Astrocyte of the spinal cord (primary cell): ENCODE data around the gene EDAR.

ENCODE experiments used
- DNase-seq: peaks from one replicate; pipeline ENCODE4 v3.0.0; 2011; ENCODE audit warnings: low read depth, low spot score
- H3K4me3 ChIP-seq: 2 replicates; pipeline ENCODE4 v1.5.1; 2011; ENCODE audit warnings: low read depth, mild to moderate bottlenecking, low read length, moderate library complexity
- CTCF ChIP-seq: IDR thresholded peaks from 2 replicates; pipeline ENCODE4 v1.5.1; 2012; ENCODE audit warnings: low read depth, mild to moderate bottlenecking, low read length, inconsistent platforms
- in situ Hi-C: cut with HindIII; loops from 2 replicates; pipeline ENCODE4 v1.10.0; 2017; ENCODE audit warnings: low sequenced_read_pairs

The EDAR gene

GRCh38 chr2:108993095-108993937, 4.3 kb upstream of the EDAR start:
- no peak for TF ChIP-seq CTCF

GRCh38 chr2:108988076-108988795, 784 bp downstream of the EDAR start:
- no peak for TF ChIP-seq CTCF
- DNase-seq, result no peak
- no peak overlapping the region for H3K4me3 ChIP-seq
- in situ Hi-C loops, result no loop called here

More at GRCh38 chr2:108993095-108993937, 4.3 kb upstream of the EDAR start:
- no peak overlapping the region for H3K4me3 ChIP-seq
- in situ Hi-C loops, result no loop called here
- no peak for DNase-seq

GRCh38 chr2:108986916-108987510, 2.0 kb downstream of the EDAR start:
- no peak for TF ChIP-seq CTCF
- DNase-seq, result no peak
- no peak overlapping the region for H3K4me3 ChIP-seq
- in situ Hi-C loops, result no loop called here

GRCh38 chr2:108983610-108984009, 5.4 kb downstream of the EDAR start:
- no peak for TF ChIP-seq CTCF
- in situ Hi-C loops, result no loop called here
- H3K4me3 ChIP-seq, result no peak overlapping the region
- no peak for DNase-seq

- in situ Hi-C loops, result no loop called here
- no peak for TF ChIP-seq CTCF
- H3K4me3 ChIP-seq, result no peak overlapping the region
- DNase-seq, result no peak
Observed at GRCh38 chr2:108983061-108983460, 6.0 kb downstream of the EDAR start.

GRCh38 chr2:108982259-108982679, 6.8 kb downstream of the EDAR start:
- TF ChIP-seq CTCF, result no peak
- in situ Hi-C loops, result no loop called here

More at GRCh38 chr2:108982259-108982679, 6.8 kb downstream of the EDAR start:
- DNase-seq, result no peak
- no peak overlapping the region for H3K4me3 ChIP-seq
